PC-9 (cell line): ENCODE results near the gene NAGS. TPM values are rescaled to one million over a fixed set of nuclear protein-coding genes. Genes with fewer than 3 reads are reported as not detected.

ENCODE experiments used
- BruUV-seq: library from RNA; stranded (reverse); fragments of 400-500 nt; replicated peaks from 2 replicates; lab custom pipeline; 2021; lab: Mats Ljungman, UMichigan
- CTCF ChIA-PET: fragments of 300-600 bp; sonication (Branson Sonifier 250); formaldehyde crosslinking; loops from one replicate; lab custom pipeline; 2022; ENCODE audit warnings: antibody characterized with exemption; lab: Charles Lee
- POLR2A ChIA-PET: fragments of 300-600 bp; sonication (Branson Sonifier 250); formaldehyde crosslinking; loops from one replicate; lab custom pipeline; 2022; ENCODE audit warnings: antibody characterized with exemption; ENCODE audit not compliant: unreplicated experiment; lab: Charles Lee
- DNase-seq, 2 experiments: peaks; one replicate each; pipeline versions ENCODE4 v3.0.0 to v3.0.0-alpha.2; 2015 to 2022; ENCODE audit warnings: mixed read lengths in 1 of 2
- H2AFZ ChIP-seq: fragments of 200-600 bp; sonication (generic); 2 replicates; pipeline ENCODE4 v1.8.1; 2017; ENCODE audit warnings: antibody characterized with exemption
- H3F3A ChIP-seq: fragments of 200-600 bp; sonication (generic); 2 replicates; pipeline ENCODE4 v1.8.1; 2017; ENCODE audit warnings: antibody characterized with exemption, mild to moderate bottlenecking, low read depth; ENCODE audit not compliant: insufficient read depth
- H3K27ac ChIP-seq: fragments of 200-600 bp; sonication (generic); 2 replicates; pipeline ENCODE4 v1.6.1; 2016; ENCODE audit warnings: mixed run types
- H3K27me3 ChIP-seq: fragments of 200-600 bp; sonication (generic); 2 replicates; pipeline ENCODE4 v1.6.1; 2016; ENCODE audit warnings: low read depth, mixed run types; ENCODE audit not compliant: insufficient read depth
- H3K36me3 ChIP-seq: fragments of 200-600 bp; sonication (generic); 2 replicates; pipeline ENCODE4 v1.6.1; 2016; ENCODE audit warnings: low read depth, mixed run types
- H3K4me1 ChIP-seq: fragments of 200-600 bp; sonication (generic); replicated peaks from 2 replicates; pipeline ENCODE4 v1.6.1; 2016; ENCODE audit warnings: mixed run types; ENCODE audit not compliant: insufficient read depth
- H3K4me2 ChIP-seq: fragments of 200-600 bp; sonication (generic); 2 replicates; pipeline ENCODE4 v1.6.1; 2017; ENCODE audit warnings: mixed run types
- H3K4me3 ChIP-seq: fragments of 200-600 bp; sonication (generic); 2 replicates; pipeline ENCODE4 v1.6.1; 2016; ENCODE audit warnings: mixed run types
- H3K79me2 ChIP-seq: fragments of 200-600 bp; sonication (generic); 2 replicates; pipeline ENCODE4 v1.6.1; 2017; ENCODE audit warnings: low read depth, mixed run types
- H3K9me2 ChIP-seq: fragments of 200-600 bp; sonication (generic); 2 replicates; pipeline ENCODE4 v1.8.1; 2017; ENCODE audit warnings: mild to moderate bottlenecking; ENCODE audit not compliant: insufficient read depth
- H3K9me3 ChIP-seq: fragments of 200-600 bp; sonication (generic); 2 replicates; pipeline ENCODE4 v1.8.1; 2016; ENCODE audit warnings: low read depth; ENCODE audit not compliant: insufficient read depth
- H4K20me1 ChIP-seq: fragments of 200-600 bp; sonication (generic); 2 replicates; pipeline ENCODE4 v1.8.1; 2017; ENCODE audit not compliant: insufficient read depth
- EZH2 ChIP-seq: fragments of 200-600 bp; sonication (generic); IDR thresholded peaks from 2 replicates; pipeline ENCODE4 v1.8.0; 2017; ENCODE audit warnings: antibody characterized with exemption, low read depth
- intact Hi-C: fragments of 100-400 bp; cut with micrococcal nuclease; formaldehyde crosslinking; loops from one replicate; pipeline ENCODE4 v1.10.0; 2022; ENCODE audit not compliant: unreplicated experiment
- total RNA-seq: library from RNA; stranded (reverse); gene quantifications from 2 replicates; pipeline ENCODE4 v1.2.3, GENCODE V29; 2021
- TF ChIP-seq, protein P1 (sequence below): fragments of 200-600 bp; sonication (generic); conservative IDR thresholded peaks from 2 replicates; pipeline ENCODE4 v1.6.1; 2017; ENCODE audit warnings: mixed run types, antibody characterized with exemption, mild to moderate bottlenecking, moderate library complexity

The NAGS gene
- total RNA-seq, 1 experiment from 2014 or later, result 1.0 TPM

- no TSS peak for BruUV-seq
- H3K36me3 ChIP-seq, result no peaks in the 10 kb centered on the region
- POLR2A ChIA-PET, result interaction anchor here (0.9 kb wide), 1 partner anchor 44 kb away, joined by 7 read pairs; no protein-coding TSS in a partner anchor
- no peak overlapping the region for H2AFZ ChIP-seq
- no peak overlapping the region for H3K4me2 ChIP-seq
- intact Hi-C loops, result no loop called here
- no peaks in the 10 kb centered on the region for H3F3A ChIP-seq
- no peak overlapping the region for H3K27ac ChIP-seq
- CTCF ChIA-PET, result no interaction called here
- no peak for DNase-seq
- H3K27me3 ChIP-seq, result peaks cover 35% of the 10 kb centered on the region
- no peaks in the 10 kb centered on the region for H4K20me1 ChIP-seq
- H3K9me2 ChIP-seq, result no peaks in the 10 kb centered on the region
- H3K4me1 ChIP-seq, result no peaks in the 10 kb centered on the region
- no peak overlapping the region for H3K4me3 ChIP-seq
- H3K9me3 ChIP-seq, result no peaks in the 10 kb centered on the region
- TF ChIP-seq, protein P1, sequence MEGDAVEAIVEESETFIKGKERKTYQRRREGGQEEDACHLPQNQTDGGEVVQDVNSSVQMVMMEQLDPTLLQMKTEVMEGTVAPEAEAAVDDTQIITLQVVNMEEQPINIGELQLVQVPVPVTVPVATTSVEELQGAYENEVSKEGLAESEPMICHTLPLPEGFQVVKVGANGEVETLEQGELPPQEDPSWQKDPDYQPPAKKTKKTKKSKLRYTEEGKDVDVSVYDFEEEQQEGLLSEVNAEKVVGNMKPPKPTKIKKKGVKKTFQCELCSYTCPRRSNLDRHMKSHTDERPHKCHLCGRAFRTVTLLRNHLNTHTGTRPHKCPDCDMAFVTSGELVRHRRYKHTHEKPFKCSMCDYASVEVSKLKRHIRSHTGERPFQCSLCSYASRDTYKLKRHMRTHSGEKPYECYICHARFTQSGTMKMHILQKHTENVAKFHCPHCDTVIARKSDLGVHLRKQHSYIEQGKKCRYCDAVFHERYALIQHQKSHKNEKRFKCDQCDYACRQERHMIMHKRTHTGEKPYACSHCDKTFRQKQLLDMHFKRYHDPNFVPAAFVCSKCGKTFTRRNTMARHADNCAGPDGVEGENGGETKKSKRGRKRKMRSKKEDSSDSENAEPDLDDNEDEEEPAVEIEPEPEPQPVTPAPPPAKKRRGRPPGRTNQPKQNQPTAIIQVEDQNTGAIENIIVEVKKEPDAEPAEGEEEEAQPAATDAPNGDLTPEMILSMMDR, result no peak
- TF ChIP-seq EZH2, result no peak
- H3K79me2 ChIP-seq, result no peaks in the 10 kb centered on the region
These were observed 18.0 kb upstream of the NAGS start for GRCh38 chr17:43986225-43986981.

- DNase-seq, result no peak
- POLR2A ChIA-PET, result interaction anchor here (0.9 kb wide), 1 partner anchor 43 kb away, joined by 7 read pairs; no protein-coding TSS in a partner anchor
- no peak overlapping the region for H3K4me3 ChIP-seq
- H4K20me1 ChIP-seq, result no peaks in the 10 kb centered on the region
- H3K9me3 ChIP-seq, result no peaks in the 10 kb centered on the region
- intact Hi-C loops, result no loop called here
- peaks cover 25% of the 10 kb centered on the region for H3K27me3 ChIP-seq
- no peak overlapping the region for H2AFZ ChIP-seq
- CTCF ChIA-PET, result no interaction called here
- H3K4me1 ChIP-seq, result no peaks in the 10 kb centered on the region
- H3K36me3 ChIP-seq, result no peaks in the 10 kb centered on the region
- H3K9me2 ChIP-seq, result no peaks in the 10 kb centered on the region
- H3K4me2 ChIP-seq, result no peak overlapping the region
- H3K79me2 ChIP-seq, result no peaks in the 10 kb centered on the region
- TF ChIP-seq EZH2, result no peak
- TF ChIP-seq, protein P1, result no peak
- BruUV-seq, result no TSS peak
- no peaks in the 10 kb centered on the region for H3F3A ChIP-seq
- no peak overlapping the region for H3K27ac ChIP-seq
These were observed 17.0 kb upstream of the NAGS start for GRCh38 chr17:43987131-43988021.

DNA sequence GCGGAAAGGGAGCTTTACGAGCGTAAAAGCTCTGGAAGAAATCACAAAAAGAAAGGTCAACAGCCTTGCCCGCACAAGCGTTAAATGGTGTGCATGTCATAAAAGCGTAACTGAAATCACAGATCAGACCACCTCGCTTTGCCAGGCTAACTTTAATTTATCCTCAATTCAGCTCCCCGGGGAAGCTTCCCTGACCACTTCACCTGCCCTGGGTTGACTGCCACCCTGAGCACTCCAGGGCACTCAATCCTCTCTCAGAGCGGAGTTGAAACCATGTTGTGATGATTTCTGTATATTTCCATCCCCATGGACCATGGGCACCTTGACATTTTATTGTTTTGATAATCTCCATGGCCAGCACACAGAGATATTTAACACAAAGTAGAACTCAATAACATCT, 16.1 kb upstream of the NAGS start:
- Histone ChIP-seq H3F3A (no peaks in the 10 kb centered on the region), H3K4me2 (no peak overlapping the region), H3K9me3 (no peaks in the 10 kb centered on the region), H3K9me2 (no peaks in the 10 kb centered on the region), H3K36me3 (no peaks in the 10 kb centered on the region), H2AFZ (no peak overlapping the region), H3K4me3 (no peak overlapping the region), H3K27ac (no peak overlapping the region), H3K27me3 (peaks cover 16% of the 10 kb centered on the region), H4K20me1 (no peaks in the 10 kb centered on the region), H3K4me1 (no peaks in the 10 kb centered on the region), H3K79me2 (no peaks in the 10 kb centered on the region)
- TF ChIP-seq, protein P1, result no peak
- TF ChIP-seq EZH2, result no peak
- no TSS peak for BruUV-seq
- ChIA-PET POLR2A (no interaction called here), CTCF (interaction anchor here (0.6 kb wide), 1 partner anchor 18 kb away, joined by 5 read pairs; no protein-coding TSS in a partner anchor)
- DNase-seq, result no peak
- intact Hi-C loops, result no loop called here
